H1 (cell line): Measurements from ENCODE around the gene OBP2B. TPM values are rescaled to one million over a fixed set of nuclear protein-coding genes. Genes with fewer than 3 reads are reported as not detected.

ENCODE experiments used
- CBX8 ChIP-seq: fragments of 300-800, 300-1000 bp; sonication (generic); IDR thresholded peaks from 2 replicates; pipeline ENCODE4 v1.7.1; 2016; ENCODE audit warnings: low read depth, low read length, borderline replicate concordance
- CHD1 ChIP-seq: IDR thresholded peaks from 2 replicates; pipeline ENCODE4 v1.6.1; 2012; ENCODE audit warnings: low read depth, low read length, improper control_type of control experiment
- FOSL1 ChIP-seq: IDR thresholded peaks from 2 replicates; pipeline ENCODE4 v1.6.1; 2011; ENCODE audit warnings: mild to moderate bottlenecking, low read depth, low read length, moderate library complexity; ENCODE audit not compliant: insufficient read depth
- GABPA ChIP-seq: IDR thresholded peaks from 2 replicates; pipeline ENCODE4 v1.6.1; 2011; ENCODE audit warnings: mild to moderate bottlenecking, low read length, moderate library complexity, borderline replicate concordance; ENCODE audit not compliant: insufficient read depth
- RXRA ChIP-seq: IDR thresholded peaks from 2 replicates; pipeline ENCODE4 v1.6.1; 2011; ENCODE audit warnings: low read depth, mild to moderate bottlenecking, low read length, moderate library complexity; ENCODE audit not compliant: insufficient read depth
- SAP30 ChIP-seq: fragments of 300-600 bp; sonication (generic); IDR thresholded peaks from 2 replicates; pipeline ENCODE4 v1.7.1; 2012; ENCODE audit warnings: low read length, moderate library complexity, mild to moderate bottlenecking, inconsistent platforms; ENCODE audit not compliant: insufficient read depth, insufficient replicate concordance
- SRF ChIP-seq: IDR thresholded peaks from 2 replicates; pipeline ENCODE4 v1.6.1; 2011; ENCODE audit warnings: mild to moderate bottlenecking, low read depth, low read length, moderate library complexity
- polyA plus RNA-seq, 7 experiments: library from polyadenylated mRNA; depleted of rRNA in 3 of 7; stranded (reverse) in 5 of 7; unstranded in 2 of 7; fragments of >200 nt in 5 of 7; fragments of 200-250 nt in 2 of 7; gene quantifications; 1 replicate in 5 of 7; 2 replicates in 1 of 7; 4 replicates in 1 of 7; pipeline versions ENCODE4 v1.2.1 to v1.2.3, GENCODE V29; 2011 to 2013; ENCODE audit warnings: missing spikeins in 2 of 7, mixed read lengths in 2 of 7
- total RNA-seq: library from RNA; stranded (reverse); fragmentation: NEBNext Ultra II Directional; extraction: Animal tissue kit (Norgen Biotek cat#: 25700); gene quantifications from 2 replicates; pipeline ENCODE4 v1.2.1, GENCODE V29; 2021

OBP2B gene
- total and polyA plus RNA-seq, 2 of the 8 experiments (the other 6 are each of a cell fraction or from before 2014, with no cell fraction given): not detected

DNA sequence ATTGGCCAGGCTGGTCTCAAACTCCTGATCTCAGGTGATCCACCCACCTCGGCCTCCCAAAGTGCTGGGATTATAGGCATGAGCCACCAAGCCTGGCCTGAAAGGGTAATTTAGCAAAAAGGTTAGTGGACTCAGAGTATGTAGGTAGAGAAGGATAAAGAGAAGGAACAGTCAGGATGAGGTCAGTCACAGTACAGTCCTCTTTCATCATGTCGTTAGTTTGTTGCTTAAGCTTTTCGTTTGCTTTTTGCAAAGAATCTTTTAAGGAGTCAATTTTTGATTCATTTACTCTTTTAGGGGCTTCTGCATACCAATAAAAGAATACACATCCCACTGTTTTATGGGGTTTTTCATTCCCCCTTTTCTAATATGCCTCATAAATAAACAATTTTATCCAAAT is 27.5 kb downstream of the OBP2B start (continued):
- TF ChIP-seq CHD1 (no peak), FOSL1 (no peak), GABPA (no peak), RXRA (no peak), SAP30 (no peak), SRF (no peak), CBX8 (no peak)
